ENCODE measurements around the gene CBLL2.

The CBLL2 gene, protein sequence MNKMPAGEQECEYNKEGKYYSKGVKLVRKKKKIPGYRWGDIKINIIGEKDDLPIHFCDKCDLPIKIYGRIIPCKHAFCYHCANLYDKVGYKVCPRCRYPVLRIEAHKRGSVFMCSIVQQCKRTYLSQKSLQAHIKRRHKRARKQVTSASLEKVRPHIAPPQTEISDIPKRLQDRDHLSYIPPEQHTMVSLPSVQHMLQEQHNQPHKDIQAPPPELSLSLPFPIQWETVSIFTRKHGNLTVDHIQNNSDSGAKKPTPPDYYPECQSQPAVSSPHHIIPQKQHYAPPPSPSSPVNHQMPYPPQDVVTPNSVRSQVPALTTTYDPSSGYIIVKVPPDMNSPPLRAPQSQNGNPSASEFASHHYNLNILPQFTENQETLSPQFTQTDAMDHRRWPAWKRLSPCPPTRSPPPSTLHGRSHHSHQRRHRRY

DNA sequence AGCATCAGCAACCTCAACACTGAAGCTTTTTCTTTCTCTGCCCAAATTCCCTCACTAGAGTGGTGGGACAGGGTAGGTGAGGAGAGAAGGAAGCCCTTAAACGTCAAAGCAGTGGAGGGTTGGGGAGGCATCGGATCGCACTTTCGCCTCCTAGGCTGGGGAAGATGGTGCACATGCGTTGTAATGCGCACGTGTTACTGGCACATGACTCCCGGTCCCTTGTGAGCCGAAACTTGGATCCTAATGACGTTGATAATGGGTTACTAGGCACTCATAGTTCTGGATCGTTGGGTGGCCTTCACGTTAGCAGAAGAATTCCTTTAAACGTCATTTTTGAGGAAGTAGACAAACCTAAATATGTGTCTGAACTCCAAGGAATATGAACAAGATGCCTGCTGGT is at the start of gene CBLL2:
Gene CBLL2, plus strand, starts transcription at position 301 of the 400 bp plus-strand sequence. Its CDS starts 79 bp downstream, at position 380.
- TF ChIP-seq CTCF (IDR thresholded peaks at IDR 0.05; ENCODE audit: extremely low read depth, missing control alignments) = no peak
- no peak for DNase-seq (ENCODE audit: low spot score)

GRCh38 chrX:22234380-22234779 is 38.3 kb upstream of the CBLL2 start:
- TF ChIP-seq CTCF (IDR thresholded peaks at IDR 0.05; ENCODE audit: extremely low read depth, missing control alignments) = no peak
- no peak for DNase-seq (ENCODE audit: low spot score)

GRCh38 chrX:22237479-22237878 is 35.2 kb upstream of the CBLL2 start:
- TF ChIP-seq CTCF (IDR thresholded peaks at IDR 0.05; ENCODE audit: extremely low read depth, missing control alignments) = no peak
- no peak for DNase-seq (ENCODE audit: low spot score)

- no peak for TF ChIP-seq CTCF (IDR thresholded peaks at IDR 0.05; ENCODE audit: extremely low read depth, missing control alignments)
- DNase-seq (ENCODE audit: low spot score) = no peak
These were observed 26.1 kb upstream of the CBLL2 start for GRCh38 chrX:22246620-22247019.

DNA sequence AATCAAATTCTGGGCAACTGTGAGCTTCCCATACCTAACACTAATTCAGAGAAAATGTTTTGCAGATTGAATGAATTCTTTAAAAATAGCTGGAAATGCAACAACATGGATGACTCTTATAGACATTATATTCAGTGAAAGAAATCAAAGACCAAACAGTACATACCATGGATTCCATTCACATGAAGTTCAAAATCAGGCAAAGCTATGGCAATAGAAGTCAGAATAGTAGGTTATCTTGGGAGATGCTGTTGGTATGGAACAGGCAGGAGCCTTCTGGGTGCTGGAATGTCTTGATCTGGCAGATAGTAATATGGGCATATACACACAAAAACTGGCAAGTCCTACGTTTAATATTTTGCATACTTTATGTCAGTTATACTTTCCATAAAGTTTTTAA is 25.5 kb upstream of the CBLL2 start:
- DNase-seq (ENCODE audit: low spot score) = no peak
- no peak for TF ChIP-seq CTCF (IDR thresholded peaks at IDR 0.05; ENCODE audit: extremely low read depth, missing control alignments)

DNA sequence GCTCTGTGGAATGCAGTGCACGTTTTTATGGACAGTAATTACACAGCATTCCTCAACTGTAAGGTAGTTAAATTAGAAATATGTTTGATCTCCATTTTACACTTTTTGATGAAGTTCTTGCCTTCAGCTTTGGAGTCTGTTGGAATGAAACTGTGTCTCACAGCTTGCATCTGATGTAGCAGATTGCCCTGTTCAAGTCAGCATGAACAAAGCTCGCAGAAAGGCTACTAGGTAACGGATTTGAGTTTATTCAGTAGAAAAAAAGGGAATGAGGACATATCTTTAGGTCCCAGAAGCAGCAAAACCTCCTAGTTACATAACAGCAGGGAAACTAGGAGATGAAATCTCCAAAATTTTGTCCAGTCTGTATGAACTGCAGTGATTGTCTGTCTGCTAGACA is 24.3 kb upstream of the CBLL2 start:
- no peak for DNase-seq (ENCODE audit: low spot score)
- no peak for TF ChIP-seq CTCF (IDR thresholded peaks at IDR 0.05; ENCODE audit: extremely low read depth, missing control alignments)

DNA sequence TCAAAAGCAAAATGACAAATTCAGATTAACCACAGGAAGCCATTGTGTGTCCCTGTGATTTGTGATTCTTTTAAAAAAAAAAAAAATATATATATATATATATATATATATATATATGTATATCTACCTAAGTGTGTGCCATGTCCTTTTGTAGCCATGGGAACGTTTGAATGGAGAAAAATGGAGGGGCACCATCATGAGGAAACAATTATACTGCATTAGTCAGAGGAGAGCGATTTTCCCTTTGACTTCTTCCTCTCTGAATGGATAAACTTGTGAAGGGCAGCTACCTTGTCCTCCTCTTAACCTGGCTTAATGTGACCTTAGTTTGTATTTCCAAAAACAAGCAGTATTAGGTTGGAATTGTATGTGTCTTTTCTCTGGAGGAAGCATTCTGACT is 23.3 kb upstream of the CBLL2 start:
- no peak for DNase-seq (ENCODE audit: low spot score)
- no peak for TF ChIP-seq CTCF (IDR thresholded peaks at IDR 0.05; ENCODE audit: extremely low read depth, missing control alignments)
